Gastroesophageal sphincter (tissue), 3 donors: Measurements from ENCODE around the gene PTPRN2.

Source experiments
- EP300 ChIP-seq: sonication (generic); formaldehyde crosslinking; IDR thresholded peaks from one replicate; pipeline ENCODE4 v1.6.1; 2017; ENCODE audit warnings: antibody characterized with exemption, mild to moderate bottlenecking
- POLR2A ChIP-seq, 2 donors: fragments of 450-650 bp; IDR thresholded peaks; one replicate each; pipeline ENCODE4 v1.6.1; 2017; ENCODE audit warnings: antibody characterized with exemption in 2 of 2, mild to moderate bottlenecking in 2 of 2, moderate library complexity in 1 of 2
- POLR2AphosphoS5 ChIP-seq: sonication (generic); formaldehyde crosslinking; IDR thresholded peaks from one replicate; pipeline ENCODE4 v1.6.1; 2017; ENCODE audit warnings: antibody characterized with exemption
- TF ChIP-seq, protein P1 (sequence below), 4 experiments: fragments of 200-600 bp in 2 of 4; fragments of 450-650 bp in 2 of 4; sonication (generic) in 1 of 4; IDR thresholded peaks; one replicate each; pipeline ENCODE4 v1.5.1; 2017 to 2019; ENCODE audit warnings: antibody characterized with exemption in 4 of 4, mild to moderate bottlenecking in 2 of 4, moderate library complexity in 2 of 4

DNA sequence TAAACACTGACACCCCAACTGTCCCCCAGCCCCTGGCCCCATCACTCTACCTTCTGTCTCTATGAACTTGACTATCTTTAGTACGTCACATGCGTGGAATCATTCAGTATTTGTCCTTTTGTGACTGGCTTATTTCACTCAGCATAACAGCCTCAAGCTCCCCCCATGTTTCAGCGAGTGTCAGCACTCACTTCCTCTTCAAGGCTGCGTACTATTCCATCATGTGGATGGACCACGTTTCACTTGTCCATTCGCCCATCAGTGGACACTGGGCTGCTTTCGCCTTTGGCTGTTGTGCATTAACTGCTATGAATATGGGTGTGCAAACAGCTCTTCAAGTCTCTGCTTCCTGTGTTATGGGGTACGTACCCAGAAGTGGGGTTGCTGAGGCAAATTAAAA lies 100.7 kb downstream of the PTPRN2 start:
- TF ChIP-seq, protein P1, sequence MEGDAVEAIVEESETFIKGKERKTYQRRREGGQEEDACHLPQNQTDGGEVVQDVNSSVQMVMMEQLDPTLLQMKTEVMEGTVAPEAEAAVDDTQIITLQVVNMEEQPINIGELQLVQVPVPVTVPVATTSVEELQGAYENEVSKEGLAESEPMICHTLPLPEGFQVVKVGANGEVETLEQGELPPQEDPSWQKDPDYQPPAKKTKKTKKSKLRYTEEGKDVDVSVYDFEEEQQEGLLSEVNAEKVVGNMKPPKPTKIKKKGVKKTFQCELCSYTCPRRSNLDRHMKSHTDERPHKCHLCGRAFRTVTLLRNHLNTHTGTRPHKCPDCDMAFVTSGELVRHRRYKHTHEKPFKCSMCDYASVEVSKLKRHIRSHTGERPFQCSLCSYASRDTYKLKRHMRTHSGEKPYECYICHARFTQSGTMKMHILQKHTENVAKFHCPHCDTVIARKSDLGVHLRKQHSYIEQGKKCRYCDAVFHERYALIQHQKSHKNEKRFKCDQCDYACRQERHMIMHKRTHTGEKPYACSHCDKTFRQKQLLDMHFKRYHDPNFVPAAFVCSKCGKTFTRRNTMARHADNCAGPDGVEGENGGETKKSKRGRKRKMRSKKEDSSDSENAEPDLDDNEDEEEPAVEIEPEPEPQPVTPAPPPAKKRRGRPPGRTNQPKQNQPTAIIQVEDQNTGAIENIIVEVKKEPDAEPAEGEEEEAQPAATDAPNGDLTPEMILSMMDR (IDR thresholded peaks at IDR 0.05): no peak
- no peak for TF ChIP-seq POLR2A (IDR thresholded peaks at IDR 0.05)
- no peak for TF ChIP-seq POLR2AphosphoS5
- no peak for TF ChIP-seq EP300
